H1 (cell line): ENCODE data around the gene AGPAT2. TPM values are rescaled to one million over a fixed set of nuclear protein-coding genes. Genes with fewer than 3 reads are reported as not detected.

Experiments used
- CBX8 ChIP-seq: fragments of 300-800, 300-1000 bp; sonication (generic); IDR thresholded peaks from 2 replicates; pipeline ENCODE4 v1.7.1; 2016; ENCODE audit warnings: low read depth, low read length, borderline replicate concordance
- GABPA ChIP-seq: IDR thresholded peaks from 2 replicates; pipeline ENCODE4 v1.6.1; 2011; ENCODE audit warnings: mild to moderate bottlenecking, low read length, moderate library complexity, borderline replicate concordance; ENCODE audit not compliant: insufficient read depth
- HDAC6 ChIP-seq: IDR thresholded peaks from one replicate; pipeline ENCODE4 v1.7.1; 2012; ENCODE audit warnings: low read depth, mild to moderate bottlenecking, inconsistent platforms, low read length, moderate library complexity
- JUN ChIP-seq: IDR thresholded peaks from 2 replicates; pipeline ENCODE4 v1.6.1; 2011; ENCODE audit warnings: low read depth, mild to moderate bottlenecking, improper control_type of control experiment, low read length
- MAFK ChIP-seq: IDR thresholded peaks from 2 replicates; pipeline ENCODE4 v1.6.1; 2012; ENCODE audit warnings: low read depth, mild to moderate bottlenecking, improper control_type of control experiment, low read length
- NRF1 ChIP-seq: IDR thresholded peaks from 2 replicates; pipeline ENCODE4 v1.6.1; 2011; ENCODE audit warnings: mild to moderate bottlenecking, low read depth, low read length, improper control_type of control experiment
- RAD21 ChIP-seq, 2 experiments: IDR thresholded peaks in 1 of 2; conservative IDR thresholded peaks in 1 of 2; 2 replicates each; pipeline ENCODE4 v1.6.1; 2011; ENCODE audit warnings: low read depth in 2 of 2, low read length in 2 of 2, improper control_type of control experiment in 1 of 2, inconsistent platforms in 1 of 2, mild to moderate bottlenecking in 1 of 2, moderate library complexity in 1 of 2
- SUZ12 ChIP-seq: fragments of 200-600 bp; sonication (generic); IDR thresholded peaks from 2 replicates; pipeline ENCODE4 v1.6.1; 2012; ENCODE audit warnings: mild to moderate bottlenecking, inconsistent platforms, low read length, moderate library complexity, mixed read lengths
- polyA plus RNA-seq, 7 experiments: library from polyadenylated mRNA; depleted of rRNA in 3 of 7; stranded (reverse) in 5 of 7; unstranded in 2 of 7; fragments of >200 nt in 5 of 7; fragments of 200-250 nt in 2 of 7; gene quantifications; 1 replicate in 5 of 7; 2 replicates in 1 of 7; 4 replicates in 1 of 7; pipeline versions ENCODE4 v1.2.1 to v1.2.3, GENCODE V29; 2011 to 2013; ENCODE audit warnings: missing spikeins in 2 of 7, mixed read lengths in 2 of 7
- total RNA-seq: library from RNA; stranded (reverse); fragmentation: NEBNext Ultra II Directional; extraction: Animal tissue kit (Norgen Biotek cat#: 25700); gene quantifications from 2 replicates; pipeline ENCODE4 v1.2.1, GENCODE V29; 2021
- TF ChIP-seq, protein P1 (sequence below): fragments of 300-600 bp; sonication (generic); IDR thresholded peaks from 2 replicates; pipeline ENCODE4 v1.7.1; 2012; ENCODE audit warnings: low read length, moderate library complexity, mild to moderate bottlenecking, inconsistent platforms; ENCODE audit not compliant: insufficient replicate concordance

Gene AGPAT2
- total and polyA plus RNA-seq, 2 of the 8 experiments (the other 6 are each of a cell fraction or from before 2014, with no cell fraction given), result 31.6 to 37.6 TPM

DNA sequence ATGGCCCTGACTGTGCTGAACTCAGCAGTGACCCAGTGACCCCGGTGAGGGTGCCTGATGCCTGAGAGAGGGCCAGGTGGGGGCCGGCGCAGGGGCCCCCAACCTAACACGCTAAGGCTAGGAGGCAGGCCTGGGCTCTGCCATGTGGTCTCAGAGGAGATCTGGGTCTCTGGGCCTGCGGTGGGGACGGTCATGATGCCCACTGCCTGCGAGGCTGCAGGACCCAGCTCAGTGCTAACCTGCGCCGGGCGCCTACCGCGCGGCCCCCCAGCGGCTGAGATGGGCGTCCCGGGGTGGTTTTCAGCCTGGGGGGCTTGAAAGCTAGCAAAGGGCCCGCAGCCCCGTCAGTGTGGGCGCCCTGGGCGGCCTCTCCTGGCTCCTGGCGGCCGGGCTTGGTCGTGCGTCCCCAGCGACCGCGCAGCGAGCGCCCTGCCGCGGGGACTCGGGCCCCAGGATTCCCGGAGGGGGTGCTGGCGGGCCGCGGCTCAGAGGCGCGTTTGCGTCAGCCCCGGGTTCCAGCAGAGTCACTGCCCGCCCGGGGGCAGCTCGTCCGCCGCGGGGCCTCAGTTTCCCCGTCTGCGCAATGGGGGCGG, 22.1 kb downstream of the AGPAT2 start (continued):
- no peak for TF ChIP-seq CBX8
- no peak for TF ChIP-seq MAFK
- TF ChIP-seq NRF1, result no peak
- TF ChIP-seq, protein P1, sequence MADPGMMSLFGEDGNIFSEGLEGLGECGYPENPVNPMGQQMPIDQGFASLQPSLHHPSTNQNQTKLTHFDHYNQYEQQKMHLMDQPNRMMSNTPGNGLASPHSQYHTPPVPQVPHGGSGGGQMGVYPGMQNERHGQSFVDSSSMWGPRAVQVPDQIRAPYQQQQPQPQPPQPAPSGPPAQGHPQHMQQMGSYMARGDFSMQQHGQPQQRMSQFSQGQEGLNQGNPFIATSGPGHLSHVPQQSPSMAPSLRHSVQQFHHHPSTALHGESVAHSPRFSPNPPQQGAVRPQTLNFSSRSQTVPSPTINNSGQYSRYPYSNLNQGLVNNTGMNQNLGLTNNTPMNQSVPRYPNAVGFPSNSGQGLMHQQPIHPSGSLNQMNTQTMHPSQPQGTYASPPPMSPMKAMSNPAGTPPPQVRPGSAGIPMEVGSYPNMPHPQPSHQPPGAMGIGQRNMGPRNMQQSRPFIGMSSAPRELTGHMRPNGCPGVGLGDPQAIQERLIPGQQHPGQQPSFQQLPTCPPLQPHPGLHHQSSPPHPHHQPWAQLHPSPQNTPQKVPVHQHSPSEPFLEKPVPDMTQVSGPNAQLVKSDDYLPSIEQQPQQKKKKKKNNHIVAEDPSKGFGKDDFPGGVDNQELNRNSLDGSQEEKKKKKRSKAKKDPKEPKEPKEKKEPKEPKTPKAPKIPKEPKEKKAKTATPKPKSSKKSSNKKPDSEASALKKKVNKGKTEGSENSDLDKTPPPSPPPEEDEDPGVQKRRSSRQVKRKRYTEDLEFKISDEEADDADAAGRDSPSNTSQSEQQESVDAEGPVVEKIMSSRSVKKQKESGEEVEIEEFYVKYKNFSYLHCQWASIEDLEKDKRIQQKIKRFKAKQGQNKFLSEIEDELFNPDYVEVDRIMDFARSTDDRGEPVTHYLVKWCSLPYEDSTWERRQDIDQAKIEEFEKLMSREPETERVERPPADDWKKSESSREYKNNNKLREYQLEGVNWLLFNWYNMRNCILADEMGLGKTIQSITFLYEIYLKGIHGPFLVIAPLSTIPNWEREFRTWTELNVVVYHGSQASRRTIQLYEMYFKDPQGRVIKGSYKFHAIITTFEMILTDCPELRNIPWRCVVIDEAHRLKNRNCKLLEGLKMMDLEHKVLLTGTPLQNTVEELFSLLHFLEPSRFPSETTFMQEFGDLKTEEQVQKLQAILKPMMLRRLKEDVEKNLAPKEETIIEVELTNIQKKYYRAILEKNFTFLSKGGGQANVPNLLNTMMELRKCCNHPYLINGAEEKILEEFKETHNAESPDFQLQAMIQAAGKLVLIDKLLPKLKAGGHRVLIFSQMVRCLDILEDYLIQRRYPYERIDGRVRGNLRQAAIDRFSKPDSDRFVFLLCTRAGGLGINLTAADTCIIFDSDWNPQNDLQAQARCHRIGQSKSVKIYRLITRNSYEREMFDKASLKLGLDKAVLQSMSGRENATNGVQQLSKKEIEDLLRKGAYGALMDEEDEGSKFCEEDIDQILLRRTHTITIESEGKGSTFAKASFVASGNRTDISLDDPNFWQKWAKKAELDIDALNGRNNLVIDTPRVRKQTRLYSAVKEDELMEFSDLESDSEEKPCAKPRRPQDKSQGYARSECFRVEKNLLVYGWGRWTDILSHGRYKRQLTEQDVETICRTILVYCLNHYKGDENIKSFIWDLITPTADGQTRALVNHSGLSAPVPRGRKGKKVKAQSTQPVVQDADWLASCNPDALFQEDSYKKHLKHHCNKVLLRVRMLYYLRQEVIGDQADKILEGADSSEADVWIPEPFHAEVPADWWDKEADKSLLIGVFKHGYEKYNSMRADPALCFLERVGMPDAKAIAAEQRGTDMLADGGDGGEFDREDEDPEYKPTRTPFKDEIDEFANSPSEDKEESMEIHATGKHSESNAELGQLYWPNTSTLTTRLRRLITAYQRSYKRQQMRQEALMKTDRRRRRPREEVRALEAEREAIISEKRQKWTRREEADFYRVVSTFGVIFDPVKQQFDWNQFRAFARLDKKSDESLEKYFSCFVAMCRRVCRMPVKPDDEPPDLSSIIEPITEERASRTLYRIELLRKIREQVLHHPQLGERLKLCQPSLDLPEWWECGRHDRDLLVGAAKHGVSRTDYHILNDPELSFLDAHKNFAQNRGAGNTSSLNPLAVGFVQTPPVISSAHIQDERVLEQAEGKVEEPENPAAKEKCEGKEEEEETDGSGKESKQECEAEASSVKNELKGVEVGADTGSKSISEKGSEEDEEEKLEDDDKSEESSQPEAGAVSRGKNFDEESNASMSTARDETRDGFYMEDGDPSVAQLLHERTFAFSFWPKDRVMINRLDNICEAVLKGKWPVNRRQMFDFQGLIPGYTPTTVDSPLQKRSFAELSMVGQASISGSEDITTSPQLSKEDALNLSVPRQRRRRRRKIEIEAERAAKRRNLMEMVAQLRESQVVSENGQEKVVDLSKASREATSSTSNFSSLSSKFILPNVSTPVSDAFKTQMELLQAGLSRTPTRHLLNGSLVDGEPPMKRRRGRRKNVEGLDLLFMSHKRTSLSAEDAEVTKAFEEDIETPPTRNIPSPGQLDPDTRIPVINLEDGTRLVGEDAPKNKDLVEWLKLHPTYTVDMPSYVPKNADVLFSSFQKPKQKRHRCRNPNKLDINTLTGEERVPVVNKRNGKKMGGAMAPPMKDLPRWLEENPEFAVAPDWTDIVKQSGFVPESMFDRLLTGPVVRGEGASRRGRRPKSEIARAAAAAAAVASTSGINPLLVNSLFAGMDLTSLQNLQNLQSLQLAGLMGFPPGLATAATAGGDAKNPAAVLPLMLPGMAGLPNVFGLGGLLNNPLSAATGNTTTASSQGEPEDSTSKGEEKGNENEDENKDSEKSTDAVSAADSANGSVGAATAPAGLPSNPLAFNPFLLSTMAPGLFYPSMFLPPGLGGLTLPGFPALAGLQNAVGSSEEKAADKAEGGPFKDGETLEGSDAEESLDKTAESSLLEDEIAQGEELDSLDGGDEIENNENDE, result no peak
- TF ChIP-seq JUN, result no peak
- TF ChIP-seq SUZ12, result no peak
- no peak for TF ChIP-seq HDAC6
- peak; percentile 54 for TF ChIP-seq GABPA
- 0 out of 4 replicates have a peak, but pooled peaks of 1 of the 2 experiments have one; percentile 6 for TF ChIP-seq RAD21 (IDR thresholded peaks at IDR 0.05 in 1 of 2, conservative IDR thresholded peaks at IDR 0.05 in 1 of 2; ENCODE audit: low read depth in 2 of 2, low read length in 2 of 2)
